SK-N-SH treated with all-trans-retinoic acid at 6 μM for 48 hours (cell line): Measurements from ENCODE around the gene GLIS2.

Experiments used
- ARNTL ChIP-seq: fragments of 450-650 bp; formaldehyde crosslinking; IDR thresholded peaks from 2 replicates; pipeline ENCODE4 v1.5.0; 2020; ENCODE audit warnings: low read depth, mild to moderate bottlenecking, moderate library complexity, borderline replicate concordance
- ISL1 ChIP-seq: fragments of 250-450 bp; sonication (Bioruptor Pico); IDR thresholded peaks from 2 replicates; pipeline ENCODE4 v2.1.2; 2022; ENCODE audit warnings: mild to moderate bottlenecking, moderate library complexity
- PPARA ChIP-seq: fragments of 250-450 bp; sonication (Bioruptor Pico); IDR thresholded peaks from 2 replicates; pipeline ENCODE4 v1.5.0; 2020; ENCODE audit warnings: mild to moderate bottlenecking, borderline replicate concordance
- ZFP3 ChIP-seq: fragments of 250-450 bp; sonication (Bioruptor Pico); IDR thresholded peaks from 2 replicates; pipeline ENCODE4 v1.5.0; 2020; ENCODE audit warnings: mild to moderate bottlenecking, moderate library complexity
- ZFP30 ChIP-seq: fragments of 450-650 bp; formaldehyde crosslinking; IDR thresholded peaks from 2 replicates; pipeline ENCODE4 v1.5.0; 2022; ENCODE audit warnings: mild to moderate bottlenecking, moderate library complexity
- TF ChIP-seq, protein P1 (sequence below): fragments of 250-450 bp; sonication (Bioruptor Pico); IDR thresholded peaks from 2 replicates; pipeline ENCODE4 v1.8.0; 2020; ENCODE audit warnings: mild to moderate bottlenecking, moderate library complexity, borderline replicate concordance
- TF ChIP-seq, protein P2 (sequence below): fragments of 250-450 bp; sonication (Bioruptor Pico); IDR thresholded peaks from 2 replicates; pipeline ENCODE4 v1.5.0; 2020; ENCODE audit warnings: mild to moderate bottlenecking, moderate library complexity
- TF ChIP-seq, protein P3 (sequence below): fragments of 250-450 bp; sonication (Bioruptor Pico); IDR thresholded peaks from 2 replicates; pipeline ENCODE4 v1.5.1; 2020; ENCODE audit warnings: low read depth, mild to moderate bottlenecking, moderate library complexity

DNA sequence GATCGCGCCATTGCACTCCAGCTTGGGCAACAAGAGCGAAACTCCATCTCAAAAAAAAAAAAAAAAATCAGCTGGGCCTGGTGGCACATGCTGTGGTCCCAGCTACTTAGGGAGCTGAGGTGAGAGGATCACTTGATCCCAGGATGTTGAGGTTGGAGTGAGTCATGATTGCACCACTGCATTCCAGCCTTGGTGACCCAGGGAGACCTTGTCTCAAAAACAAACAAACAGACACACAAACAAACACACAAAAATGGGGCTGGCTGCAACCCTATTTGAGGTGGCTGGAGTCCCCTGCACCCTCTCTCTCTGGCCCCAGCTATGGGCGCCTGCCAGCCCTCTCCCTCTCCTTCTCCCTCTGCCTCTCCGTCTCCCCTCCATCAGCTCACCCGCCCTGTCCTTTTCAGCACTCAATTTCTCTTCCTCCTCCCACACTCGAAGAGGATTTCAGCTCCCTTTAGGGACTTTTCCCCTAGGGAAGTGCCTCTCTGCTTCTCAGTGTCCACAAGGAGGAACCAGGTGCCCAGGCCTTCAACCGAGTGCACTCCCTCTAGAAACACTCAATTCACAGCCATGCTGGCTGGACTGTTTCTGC lies 25.5 kb upstream of the GLIS2 start:
- TF ChIP-seq, protein P1, sequence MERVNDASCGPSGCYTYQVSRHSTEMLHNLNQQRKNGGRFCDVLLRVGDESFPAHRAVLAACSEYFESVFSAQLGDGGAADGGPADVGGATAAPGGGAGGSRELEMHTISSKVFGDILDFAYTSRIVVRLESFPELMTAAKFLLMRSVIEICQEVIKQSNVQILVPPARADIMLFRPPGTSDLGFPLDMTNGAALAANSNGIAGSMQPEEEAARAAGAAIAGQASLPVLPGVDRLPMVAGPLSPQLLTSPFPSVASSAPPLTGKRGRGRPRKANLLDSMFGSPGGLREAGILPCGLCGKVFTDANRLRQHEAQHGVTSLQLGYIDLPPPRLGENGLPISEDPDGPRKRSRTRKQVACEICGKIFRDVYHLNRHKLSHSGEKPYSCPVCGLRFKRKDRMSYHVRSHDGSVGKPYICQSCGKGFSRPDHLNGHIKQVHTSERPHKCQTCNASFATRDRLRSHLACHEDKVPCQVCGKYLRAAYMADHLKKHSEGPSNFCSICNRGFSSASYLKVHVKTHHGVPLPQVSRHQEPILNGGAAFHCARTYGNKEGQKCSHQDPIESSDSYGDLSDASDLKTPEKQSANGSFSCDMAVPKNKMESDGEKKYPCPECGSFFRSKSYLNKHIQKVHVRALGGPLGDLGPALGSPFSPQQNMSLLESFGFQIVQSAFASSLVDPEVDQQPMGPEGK (CRISPR knock-in tag), result no peak
- TF ChIP-seq PPARA (CRISPR knock-in tag) (no peak), ZFP30 (CRISPR knock-in tag) (no peak), ZFP3 (CRISPR knock-in tag) (no peak), ISL1 (CRISPR knock-in tag) (no peak), ARNTL (CRISPR knock-in tag) (no peak)
- TF ChIP-seq, protein P2, sequence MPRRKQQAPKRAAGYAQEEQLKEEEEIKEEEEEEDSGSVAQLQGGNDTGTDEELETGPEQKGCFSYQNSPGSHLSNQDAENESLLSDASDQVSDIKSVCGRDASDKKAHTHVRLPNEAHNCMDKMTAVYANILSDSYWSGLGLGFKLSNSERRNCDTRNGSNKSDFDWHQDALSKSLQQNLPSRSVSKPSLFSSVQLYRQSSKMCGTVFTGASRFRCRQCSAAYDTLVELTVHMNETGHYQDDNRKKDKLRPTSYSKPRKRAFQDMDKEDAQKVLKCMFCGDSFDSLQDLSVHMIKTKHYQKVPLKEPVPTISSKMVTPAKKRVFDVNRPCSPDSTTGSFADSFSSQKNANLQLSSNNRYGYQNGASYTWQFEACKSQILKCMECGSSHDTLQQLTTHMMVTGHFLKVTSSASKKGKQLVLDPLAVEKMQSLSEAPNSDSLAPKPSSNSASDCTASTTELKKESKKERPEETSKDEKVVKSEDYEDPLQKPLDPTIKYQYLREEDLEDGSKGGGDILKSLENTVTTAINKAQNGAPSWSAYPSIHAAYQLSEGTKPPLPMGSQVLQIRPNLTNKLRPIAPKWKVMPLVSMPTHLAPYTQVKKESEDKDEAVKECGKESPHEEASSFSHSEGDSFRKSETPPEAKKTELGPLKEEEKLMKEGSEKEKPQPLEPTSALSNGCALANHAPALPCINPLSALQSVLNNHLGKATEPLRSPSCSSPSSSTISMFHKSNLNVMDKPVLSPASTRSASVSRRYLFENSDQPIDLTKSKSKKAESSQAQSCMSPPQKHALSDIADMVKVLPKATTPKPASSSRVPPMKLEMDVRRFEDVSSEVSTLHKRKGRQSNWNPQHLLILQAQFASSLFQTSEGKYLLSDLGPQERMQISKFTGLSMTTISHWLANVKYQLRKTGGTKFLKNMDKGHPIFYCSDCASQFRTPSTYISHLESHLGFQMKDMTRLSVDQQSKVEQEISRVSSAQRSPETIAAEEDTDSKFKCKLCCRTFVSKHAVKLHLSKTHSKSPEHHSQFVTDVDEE (CRISPR knock-in tag), result no peak
- TF ChIP-seq, protein P3, sequence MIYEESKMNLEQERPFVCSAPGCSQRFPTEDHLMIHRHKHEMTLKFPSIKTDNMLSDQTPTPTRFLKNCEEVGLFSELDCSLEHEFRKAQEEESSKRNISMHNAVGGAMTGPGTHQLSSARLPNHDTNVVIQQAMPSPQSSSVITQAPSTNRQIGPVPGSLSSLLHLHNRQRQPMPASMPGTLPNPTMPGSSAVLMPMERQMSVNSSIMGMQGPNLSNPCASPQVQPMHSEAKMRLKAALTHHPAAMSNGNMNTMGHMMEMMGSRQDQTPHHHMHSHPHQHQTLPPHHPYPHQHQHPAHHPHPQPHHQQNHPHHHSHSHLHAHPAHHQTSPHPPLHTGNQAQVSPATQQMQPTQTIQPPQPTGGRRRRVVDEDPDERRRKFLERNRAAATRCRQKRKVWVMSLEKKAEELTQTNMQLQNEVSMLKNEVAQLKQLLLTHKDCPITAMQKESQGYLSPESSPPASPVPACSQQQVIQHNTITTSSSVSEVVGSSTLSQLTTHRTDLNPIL (CRISPR knock-in tag), result no peak
